Esophagus muscularis mucosa (tissue), 4 donors: Measurements from ENCODE around the gene ABHD16B. TPM values are rescaled to one million over a fixed set of nuclear protein-coding genes. Genes with fewer than 3 reads are reported as not detected.
A peak's percentile ranks its signal among the peaks of the same experiment; 100 is the strongest.
"Not testable (repeated sequence)": the region's sequence is repeated elsewhere in the genome, so short reads cannot be mapped to it uniquely, and the experiment has no call there.

ENCODE experiments used
- DNase-seq: peaks from one replicate; pipeline ENCODE4 v3.0.0-alpha.2; 2017; ENCODE audit errors: extremely low spot score
- H3K27ac ChIP-seq, 4 donors: fragments of 200-600 bp; sonication (generic); replicated peaks in 1 of 4; 1 replicate in 3 of 4; 2 replicates in 1 of 4; pipeline ENCODE4 v1.5.1; 2016 to 2019; ENCODE audit warnings: mild to moderate bottlenecking in 1 of 4
- H3K27me3 ChIP-seq, 4 donors: fragments of 200-600 bp; sonication (generic); one replicate each; pipeline versions ENCODE4 v1.5.1 to v1.6.0; 2016 to 2019
- H3K36me3 ChIP-seq, 4 donors: fragments of 200-600 bp; sonication (generic); one replicate each; pipeline ENCODE4 v1.5.1; 2016 to 2019
- H3K4me1 ChIP-seq, 4 donors: fragments of 200-600 bp; sonication (generic); one replicate each; pipeline ENCODE4 v1.5.1; 2016 to 2019
- H3K4me3 ChIP-seq, 4 donors: fragments of 200-600 bp; sonication (generic); 1 replicate in 2 of 4; 2 replicates in 2 of 4; pipeline ENCODE4 v1.5.1; 2016 to 2019; ENCODE audit warnings: mild to moderate bottlenecking in 4 of 4, moderate library complexity in 1 of 4
- H3K9me3 ChIP-seq, 4 donors: fragments of 200-600 bp; sonication (generic); 1 replicate in 3 of 4; 2 replicates in 1 of 4; pipeline ENCODE4 v1.5.1; 2016 to 2019
- CTCF ChIP-seq, 3 experiments: fragments of 200-600 bp in 2 of 3; fragments of 450-650 bp in 1 of 3; sonication (generic) in 2 of 3; IDR thresholded peaks; one replicate each; pipeline ENCODE4 v1.5.1; 2017 to 2019; ENCODE audit warnings: antibody characterized with exemption in 3 of 3, mild to moderate bottlenecking in 2 of 3, moderate library complexity in 1 of 3
- EP300 ChIP-seq: sonication (generic); formaldehyde crosslinking; IDR thresholded peaks from one replicate; pipeline ENCODE4 v1.6.1; 2017; ENCODE audit warnings: antibody characterized with exemption
- POLR2A ChIP-seq: fragments of 450-650 bp; IDR thresholded peaks from one replicate; pipeline ENCODE4 v1.6.1; 2017; ENCODE audit warnings: antibody characterized with exemption, moderate library complexity, mild to moderate bottlenecking, low read depth
- POLR2AphosphoS5 ChIP-seq, 2 donors: sonication (generic); formaldehyde crosslinking; IDR thresholded peaks; one replicate each; pipeline ENCODE4 v1.6.1; 2017; ENCODE audit warnings: antibody characterized with exemption in 2 of 2
- WGBS: methylation state at CpG from one replicate; pipeline ENCODE4 v1.1.5; 2018; 5-methylcytosine and 5-hydroxymethylcytosine counted together
- intact Hi-C: fragments of 100-400 bp; cut with DNase I; formaldehyde crosslinking; loops from one replicate; pipeline ENCODE4 v1.15.1; 2023
- total RNA-seq, 4 donors: library from RNA; depleted of rRNA; stranded (reverse); fragments of >200 nt; gene quantifications; one replicate each; pipeline versions ENCODE4 v1.1.0 to v1.2.1, GENCODE V29; 2016

Gene ABHD16B
- total RNA-seq, 4 donors from 2014 or later: not detected

GRCh38 chr20:63864545-63864977 lies 3.3 kb downstream of the ABHD16B start:
- Histone ChIP-seq H3K9me3 (no peaks in the 10 kb centered on the region), H3K27me3 (no peaks in the 10 kb centered on the region), H3K4me1 (peaks cover 27 to 65% (median 40%) of the 10 kb centered on the region in 4 donors), H3K27ac (peak overlapping the region; percentile 89 to 99 (median 96)), H3K36me3 (peaks cover 16 to 37% (median 32%) of the 10 kb centered on the region in 4 donors), H3K4me3 (peak overlapping the region; percentile 76 to 97 (median 86))
- WGBS: under 1% methylated on average over 23 of the region's 25 CpGs
- TF ChIP-seq EP300 (no peak), CTCF (IDR thresholded peaks at IDR 0.05) (no peak), POLR2A (no peak), POLR2AphosphoS5 (IDR thresholded peaks at IDR 0.05) (no peak)
- intact Hi-C loops: loop anchor here (5.0 kb wide), 1 partner anchor 77 kb away; no protein-coding TSS in a partner anchor
- DNase-seq: no peak

GRCh38 chr20:63864978-63865640 lies 3.8 kb downstream of the ABHD16B start, which contains the start of gene TPD52L2:
TSS of gene TPD52L2 (plus strand) at chr20:63865270. CDS start at chr20:63865366, 96 bp downstream.
- H3K27me3 ChIP-seq: no peaks in the 10 kb centered on the region
- no peaks in the 10 kb centered on the region for H3K9me3 ChIP-seq
- TF ChIP-seq EP300: no peak
- peak in 1 of 3 experiments; percentile 19 for TF ChIP-seq CTCF (IDR thresholded peaks at IDR 0.05)
- TF ChIP-seq POLR2A: peak; percentile 96
- peak; percentile 95 to 97 for TF ChIP-seq POLR2AphosphoS5 (IDR thresholded peaks at IDR 0.05)
- H3K4me3 ChIP-seq: peak within 1 kb of the TSS; percentile 76 to 97 (median 86)
- peaks cover 21 to 43% (median 37%) of the 10 kb centered on the region in 4 donors for H3K36me3 ChIP-seq
- peaks cover 25 to 64% (median 39%) of the 10 kb centered on the region in 4 donors for H3K4me1 ChIP-seq
- H3K27ac ChIP-seq: peak within 1 kb of the TSS; percentile 89 to 99 (median 96)
- peak; percentile 100 for DNase-seq
- intact Hi-C loops: loop anchor here (5.0 kb wide), 1 partner anchor 78 kb away; no protein-coding TSS in a partner anchor
- 0% methylated on average over 43 of the region's 68 CpGs for WGBS

- H3K27ac ChIP-seq, intact Hi-C loops, DNase-seq, H3K9me3 ChIP-seq, H3K27me3 ChIP-seq, H3K4me3 ChIP-seq: not testable (repeated sequence)
- H3K36me3 ChIP-seq: peaks cover 30 to 48% (median 45%) of the 10 kb centered on the region in 4 donors
- peaks cover 25 to 64% (median 39%) of the 10 kb centered on the region in 4 donors for H3K4me1 ChIP-seq
- WGBS: 90% methylated on average over 13 of the region's 13 CpGs
These were observed 5.7 kb downstream of the ABHD16B start for GRCh38 chr20:63867042-63867441.

DNA sequence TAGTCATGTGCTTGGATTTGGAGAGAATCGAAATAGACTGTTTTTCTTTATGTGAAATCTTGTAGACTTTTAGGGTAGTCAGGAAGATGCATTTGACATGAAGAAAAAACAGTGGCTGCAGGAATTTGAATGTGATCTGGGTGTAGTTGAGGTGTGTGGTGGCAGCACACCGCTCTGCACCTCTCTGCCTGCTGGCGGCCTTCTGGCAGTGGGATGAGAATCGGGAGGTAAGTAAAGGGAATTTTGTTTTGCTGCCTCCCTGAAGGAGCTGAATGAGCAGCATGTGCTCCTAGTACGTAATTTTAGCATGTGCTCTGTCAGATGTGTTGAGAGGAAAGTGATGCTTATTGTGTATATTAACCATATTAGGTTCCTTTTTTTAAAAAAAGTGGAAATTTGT lies 7.0 kb downstream of the ABHD16B start:
- Histone ChIP-seq H3K27ac (no peak overlapping the region), H3K27me3 (no peaks in the 10 kb centered on the region), H3K4me1 (peaks cover 26 to 62% (median 39%) of the 10 kb centered on the region in 4 donors), H3K9me3 (no peaks in the 10 kb centered on the region), H3K4me3 (no peak overlapping the region), H3K36me3 (peaks cover 34 to 53% (median 50%) of the 10 kb centered on the region in 4 donors)
- TF ChIP-seq POLR2AphosphoS5 (IDR thresholded peaks at IDR 0.05) (no peak), EP300 (no peak), POLR2A (no peak), CTCF (IDR thresholded peaks at IDR 0.05) (no peak)
- WGBS: 94% methylated on average over 5 of the region's 5 CpGs
- intact Hi-C loops: no loop called here
- no peak for DNase-seq

- Histone ChIP-seq H3K27me3 (no peaks in the 10 kb centered on the region), H3K36me3 (peaks cover 79 to 100% (median 98%) of the 10 kb centered on the region in 4 donors), H3K4me1 (peaks cover 6 to 21% (median 7%) of the 10 kb centered on the region in 4 donors), H3K27ac (peak overlapping the region in 3 of 4 donors; percentile 65 to 74 (median 72)), H3K4me3 (no peak overlapping the region), H3K9me3 (no peaks in the 10 kb centered on the region)
- 75% methylated on average over 14 of the region's 14 CpGs for WGBS
- no peak for TF ChIP-seq POLR2A
- peak; percentile 80 to 84 for TF ChIP-seq POLR2AphosphoS5 (IDR thresholded peaks at IDR 0.05)
- intact Hi-C loops: no loop called here
- DNase-seq: no peak
These were observed 12.2 kb downstream of the ABHD16B start for GRCh38 chr20:63873477-63873971.

DNA sequence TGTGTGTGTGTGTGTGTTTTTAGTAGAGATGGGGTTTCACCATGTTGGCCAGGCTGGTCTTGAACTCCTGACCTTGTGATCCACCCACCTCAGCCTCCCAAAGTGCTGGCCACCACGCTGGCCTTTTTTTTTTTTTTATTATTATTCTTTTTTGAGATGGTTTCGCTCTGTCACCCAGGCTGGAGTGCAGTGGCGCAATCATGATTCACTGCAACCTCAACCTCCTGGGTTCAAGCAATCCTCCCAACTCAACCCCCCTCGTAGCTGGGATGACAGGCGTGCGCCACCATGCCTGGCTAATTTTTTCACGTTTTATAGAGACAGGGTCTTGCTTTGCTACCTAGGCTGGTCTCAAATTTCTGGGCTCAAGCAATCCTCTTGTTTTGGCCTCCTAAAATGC lies 12.9 kb downstream of the ABHD16B start:
- H3K27ac ChIP-seq, intact Hi-C loops, DNase-seq, H3K27me3 ChIP-seq, H3K4me3 ChIP-seq, H3K9me3 ChIP-seq: not testable (repeated sequence)
- Histone ChIP-seq H3K4me1 (peaks cover 6 to 15% (median 7%) of the 10 kb centered on the region in 4 donors), H3K36me3 (peaks cover 79 to 100% (median 97%) of the 10 kb centered on the region in 4 donors)
- 80% methylated on average over 7 of the region's 7 CpGs for WGBS
